GM12878 (cell line): Measurements from ENCODE around the gene SMIM13. TPM values are rescaled to one million over a fixed set of nuclear protein-coding genes. Genes with fewer than 3 reads are reported as not detected.

Experiments
- ATAC-seq: fragments of 200-7000 bp; cut with Tn5 transposase; 3 replicates; pipeline ENCODE4 v1.9.1; 2020; ENCODE audit warnings: mild to moderate bottlenecking, moderate library complexity
- BruUV-seq: library from RNA; stranded (reverse); fragments of 400-500 nt; replicated peaks from 2 replicates; lab custom pipeline; 2021; lab: Mats Ljungman, UMichigan
- CTCF ChIA-PET: fragments of 300-600 bp; sonication (Branson Sonifier 250); formaldehyde crosslinking; extraction: SDS; loops from one replicate; lab custom pipeline; 2021; ENCODE audit warnings: inconsistent platforms; lab: Yijun Ruan, JAX
- POLR2A ChIA-PET: fragments of 350-600 bp; formaldehyde crosslinking; extraction: SDS; loops from one replicate; lab custom pipeline; 2021; ENCODE audit warnings: inconsistent platforms; lab: Charles Lee
- RAD21 ChIA-PET: fragments of 300-600 bp; sonication (Branson Sonifier 250); formaldehyde crosslinking; loops from one replicate; lab custom pipeline; 2023; ENCODE audit warnings: antibody characterized with exemption; ENCODE audit not compliant: unreplicated experiment; lab: Charles Lee
- SMC1A ChIA-PET: fragments of 300-600 bp; sonication (Branson Sonifier 250); formaldehyde crosslinking; loops from one replicate; lab custom pipeline; 2023; ENCODE audit not compliant: unreplicated experiment, uncharacterized antibody; lab: Charles Lee
- DNase-seq: peaks from one replicate; pipeline ENCODE4 v3.0.0-alpha.2; 2011; ENCODE audit warnings: low read depth, low spot score
- FAIRE-seq: peaks from 3 replicates; lab custom pipeline; 2011; peaks lifted over from hg19 to GRCh38; lab: Jason Lieb, UNC
- H2AFZ ChIP-seq: 2 replicates; pipeline ENCODE4 v1.6.0; 2011; ENCODE audit warnings: low read depth, low read length, control low read depth; ENCODE audit not compliant: control insufficient read depth
- H3K27ac ChIP-seq: 2 replicates; pipeline ENCODE4 v1.5.1; 2011; ENCODE audit warnings: control low read depth; ENCODE audit not compliant: control insufficient read depth, insufficient read depth
- H3K27me3 ChIP-seq, 2 experiments: replicated peaks in 1 of 2; 2 replicates each; pipeline versions ENCODE4 v1.6.0 to v1.6.1; 2011; ENCODE audit warnings: low read length in 1 of 2; ENCODE audit not compliant: control insufficient read depth in 2 of 2, insufficient read depth in 2 of 2
- H3K36me3 ChIP-seq, 2 experiments: 2 replicates each; pipeline ENCODE4 v1.5.1; 2011; ENCODE audit warnings: low read length in 1 of 2; ENCODE audit not compliant: control insufficient read depth in 2 of 2, insufficient read depth in 2 of 2
- H3K4me1 ChIP-seq: 2 replicates; pipeline ENCODE4 v1.6.1; 2011; ENCODE audit warnings: mild to moderate bottlenecking, low read length, moderate library complexity, mixed read lengths; ENCODE audit not compliant: control insufficient read depth, insufficient read depth
- H3K4me2 ChIP-seq: 2 replicates; pipeline ENCODE4 v1.6.0; 2011; ENCODE audit warnings: control low read depth; ENCODE audit not compliant: control insufficient read depth, insufficient read depth
- H3K4me3 ChIP-seq: fragments of 200-600 bp; sonication (generic); 2 replicates; pipeline ENCODE4 v1.5.1; 2016
- H3K79me2 ChIP-seq: 2 replicates; pipeline ENCODE4 v1.6.0; 2011; ENCODE audit warnings: low read length; ENCODE audit not compliant: control insufficient read depth, insufficient read depth
- H3K9ac ChIP-seq: 2 replicates; pipeline ENCODE4 v1.8.0; 2011; ENCODE audit warnings: low read length, control low read depth, mixed read lengths; ENCODE audit not compliant: control insufficient read depth, insufficient read depth
- H3K9me3 ChIP-seq: replicated peaks from 3 replicates; pipeline ENCODE4 v1.5.1; 2011; ENCODE audit warnings: mild to moderate bottlenecking, low read length; ENCODE audit not compliant: control insufficient read depth, insufficient read depth
- H4K20me1 ChIP-seq: 2 replicates; pipeline ENCODE4 v1.6.0; 2011; ENCODE audit not compliant: control insufficient read depth, insufficient read depth
- BACH1 ChIP-seq: fragments of 450-650 bp; IDR thresholded peaks from 2 replicates; pipeline ENCODE4 v1.6.1; 2017; ENCODE audit warnings: mild to moderate bottlenecking, borderline replicate concordance
- BCL3 ChIP-seq: IDR thresholded peaks from 2 replicates; pipeline ENCODE4 v1.6.1; 2011; ENCODE audit warnings: borderline replicate concordance, low read depth, mild to moderate bottlenecking, moderate library complexity, low read length; ENCODE audit not compliant: insufficient read depth, poor library complexity, severe bottlenecking
- BMI1 ChIP-seq: fragments of 450-650 bp; IDR thresholded peaks from 2 replicates; pipeline ENCODE4 v1.6.1; 2016; ENCODE audit warnings: mild to moderate bottlenecking, moderate library complexity, borderline replicate concordance
- BRCA1 ChIP-seq: IDR thresholded peaks from 2 replicates; pipeline ENCODE4 v1.6.1; 2011; ENCODE audit warnings: low read depth, low read length, improper control_type of control experiment
- CREM ChIP-seq: IDR thresholded peaks from 2 replicates; pipeline ENCODE4 v1.6.1; 2014; ENCODE audit warnings: antibody characterized with exemption, low read depth
- CTCF ChIP-seq, 3 experiments: IDR thresholded peaks in 2 of 3; conservative IDR thresholded peaks in 1 of 3; 2 replicates each; pipeline ENCODE4 v1.5.1; 2011; ENCODE audit warnings: low read depth in 3 of 3, low read length in 3 of 3, mild to moderate bottlenecking in 3 of 3, control low read depth in 2 of 3, moderate library complexity in 2 of 3, inconsistent platforms in 1 of 3, mixed read lengths in 1 of 3; ENCODE audit not compliant: control insufficient read depth in 2 of 3, insufficient read depth in 1 of 3; ENCODE audit errors: extremely low read depth in 1 of 3
- FOS ChIP-seq: IDR thresholded peaks from 3 replicates; pipeline ENCODE4 v1.6.1; 2011; ENCODE audit warnings: borderline replicate concordance; ENCODE audit not compliant: insufficient read length; ENCODE audit errors: extremely low read depth
- IKZF1 ChIP-seq: fragments of 450-650 bp; conservative IDR thresholded peaks from 2 replicates; pipeline ENCODE4 v1.6.1; 2017; ENCODE audit warnings: antibody characterized with exemption, mild to moderate bottlenecking
- MXI1 ChIP-seq: fragments of 150-350 bp; IDR thresholded peaks from 2 replicates; pipeline ENCODE4 v1.6.1; 2011; ENCODE audit warnings: low read depth, mild to moderate bottlenecking, inconsistent platforms, low read length, improper control_type of control experiment
- MYB ChIP-seq: fragments of 150-350 bp; IDR thresholded peaks from 2 replicates; pipeline ENCODE4 v1.6.1; 2014; ENCODE audit warnings: mild to moderate bottlenecking, low read depth, low read length, borderline replicate concordance
- NFYA ChIP-seq: IDR thresholded peaks from 2 replicates; pipeline ENCODE4 v1.6.1; 2011; ENCODE audit warnings: low read depth, mild to moderate bottlenecking, low read length, improper control_type of control experiment, borderline replicate concordance
- PBX3 ChIP-seq: IDR thresholded peaks from 2 replicates; pipeline ENCODE4 v1.6.1; 2011; ENCODE audit warnings: mild to moderate bottlenecking, low read depth, low read length, moderate library complexity; ENCODE audit not compliant: insufficient replicate concordance
- RELA ChIP-seq: fragments of 450-650 bp; IDR thresholded peaks from 2 replicates; pipeline ENCODE4 v1.8.0; 2014; ENCODE audit warnings: borderline replicate concordance; ENCODE audit not compliant: partially characterized antibody
- SP1 ChIP-seq: IDR thresholded peaks from one replicate; pipeline ENCODE4 v1.6.1; 2011; ENCODE audit warnings: low read depth, low read length
- USF1 ChIP-seq: IDR thresholded peaks from 2 replicates; pipeline ENCODE4 v1.6.1; 2011; ENCODE audit warnings: borderline replicate concordance, low read depth, mild to moderate bottlenecking, moderate library complexity, mixed read lengths, low read length; ENCODE audit not compliant: insufficient read depth; ENCODE audit errors: extremely low read length
- ZBED1 ChIP-seq: IDR thresholded peaks from 2 replicates; pipeline ENCODE4 v1.6.1; 2016; ENCODE audit warnings: borderline replicate concordance
- ZNF207 ChIP-seq: fragments of 450-650 bp; IDR thresholded peaks from 2 replicates; pipeline ENCODE4 v1.6.1; 2014; ENCODE audit warnings: antibody characterized with exemption, mild to moderate bottlenecking, borderline replicate concordance
- ZNF274 ChIP-seq: IDR thresholded peaks from one replicate; pipeline ENCODE4 v1.8.0; 2011; ENCODE audit not compliant: insufficient read length, insufficient read depth
- whole genome bisulfite sequencing: methylation state at CpG from one replicate; pipeline ENCODE4 v1.1.6; 2016; ENCODE audit warnings: low lambda C conversion rate; ENCODE audit not compliant: insufficient replicate concordance, insufficient coverage; ENCODE audit errors: missing lambda C conversion rate; 5-methylcytosine and 5-hydroxymethylcytosine counted together
- in situ Hi-C: fragments of 300-500 bp; cut with MboI; formaldehyde crosslinking; loops from 9 replicates; pipeline ENCODE4 v1.14.3; 2018; ENCODE audit warnings: mixed read lengths
- intact Hi-C: fragments of 100-400 bp; cut with micrococcal nuclease; formaldehyde crosslinking; loops from one replicate; pipeline ENCODE4 v1.14.2; 2022; ENCODE audit not compliant: unreplicated experiment
- polyA plus RNA-seq, 11 experiments: library from polyadenylated mRNA; depleted of rRNA in 4 of 11; unstranded in 6 of 11; stranded (reverse) in 5 of 11; fragments of >200 nt; fragmentation: Nextera tagmentation in 4 of 11; fragmentation: Illumina TruSeq in 1 of 11; extraction: Ambion mirVana in 4 of 11; extraction: Trizol in 1 of 11; gene quantifications; 1 replicate in 1 of 11; 2 replicates in 10 of 11; pipeline versions ENCODE4 v1.2.1 to v1.2.3, GENCODE V29; 2011 to 2016; ENCODE audit warnings: inconsistent platforms in 2 of 11, missing spikeins in 2 of 11, low read depth in 1 of 11
- total RNA-seq, 4 experiments: library from RNA; depleted of rRNA in 3 of 4; stranded (reverse); fragments of >200 nt in 3 of 4; fragmentation: Illumina TruSeq in 1 of 4; extraction: Trizol in 1 of 4; gene quantifications; 2 replicates each; pipeline versions ENCODE4 v1.2.1 to v1.2.3, GENCODE V29; 2013 to 2021

The SMIM13 gene
- total and polyA plus RNA-seq, 10 of the 15 experiments (the other 5 are each of a cell fraction or from before 2014, with no cell fraction given): 2.0 to 8.5 (median 4.7) TPM

GRCh38 chr6:11103065-11103464, 9.4 kb downstream of the SMIM13 start:
- Histone ChIP-seq H3K36me3 (no peaks in the 10 kb centered on the region; a peak in 1 of 4 replicates), H3K27ac (no peak overlapping the region), H3K4me3 (no peak overlapping the region), H3K27me3 (no peaks in the 10 kb centered on the region), H3K79me2 (peaks cover 67% of the 10 kb centered on the region), H4K20me1 (no peaks in the 10 kb centered on the region), H3K4me1 (no peaks in the 10 kb centered on the region), H3K4me2 (no peak overlapping the region), H3K9ac (no peak overlapping the region), H3K9me3 (peaks cover 2% of the 10 kb centered on the region), H2AFZ (no peak overlapping the region)
- DNase-seq (no peak), FAIRE-seq (no peak), ATAC-seq (no peak)
- ChIA-PET CTCF (interaction anchor here (0.7 kb wide), 1 partner anchor 372 kb away, joined by 3 read pairs; no protein-coding TSS in a partner anchor), RAD21 (no interaction called here), SMC1A (interaction anchor here (1.5 kb wide), 1 partner anchor 14 kb away, joined by 3 read pairs; no protein-coding TSS in a partner anchor), POLR2A (interaction anchor here (0.6 kb wide), 1 partner anchor 45 kb away, joined by 3 read pairs; no protein-coding TSS in a partner anchor)
- TF ChIP-seq USF1: no peak
- TF ChIP-seq BMI1: no peak
- TF ChIP-seq BCL3: no peak
- no peak for TF ChIP-seq MXI1
- TF ChIP-seq FOS: no peak
- TF ChIP-seq BACH1: no peak
- TF ChIP-seq PBX3: no peak
- no peak for TF ChIP-seq ZBED1
- TF ChIP-seq ZNF274: no peak
- TF ChIP-seq MYB: no peak
- TF ChIP-seq NFYA: no peak
- no peak for TF ChIP-seq CREM
- TF ChIP-seq BRCA1: no peak
- TF ChIP-seq CTCF (IDR thresholded peaks at IDR 0.05 in 2 of 3, conservative IDR thresholded peaks at IDR 0.05 in 1 of 3; ENCODE audit: control insufficient read depth in 2 of 3, extremely low read depth in 1 of 3, insufficient read depth in 1 of 3, low read depth in 3 of 3, low read length in 3 of 3): no peak
- TF ChIP-seq RELA: no peak
- TF ChIP-seq IKZF1: no peak
- no peak for TF ChIP-seq SP1
- no peak for TF ChIP-seq ZNF207
- no TSS peak for BruUV-seq
- in situ Hi-C loops: no loop called here
- WGBS: 82% methylated on average over 5 of the region's 5 CpGs
- intact Hi-C loops: no loop called here
